ENCODE data around the gene LARP4B.
"Not testable (repeated sequence)": the region's sequence is repeated elsewhere in the genome, so short reads cannot be mapped to it uniquely, and the experiment has no call there.

The LARP4B gene

DNA sequence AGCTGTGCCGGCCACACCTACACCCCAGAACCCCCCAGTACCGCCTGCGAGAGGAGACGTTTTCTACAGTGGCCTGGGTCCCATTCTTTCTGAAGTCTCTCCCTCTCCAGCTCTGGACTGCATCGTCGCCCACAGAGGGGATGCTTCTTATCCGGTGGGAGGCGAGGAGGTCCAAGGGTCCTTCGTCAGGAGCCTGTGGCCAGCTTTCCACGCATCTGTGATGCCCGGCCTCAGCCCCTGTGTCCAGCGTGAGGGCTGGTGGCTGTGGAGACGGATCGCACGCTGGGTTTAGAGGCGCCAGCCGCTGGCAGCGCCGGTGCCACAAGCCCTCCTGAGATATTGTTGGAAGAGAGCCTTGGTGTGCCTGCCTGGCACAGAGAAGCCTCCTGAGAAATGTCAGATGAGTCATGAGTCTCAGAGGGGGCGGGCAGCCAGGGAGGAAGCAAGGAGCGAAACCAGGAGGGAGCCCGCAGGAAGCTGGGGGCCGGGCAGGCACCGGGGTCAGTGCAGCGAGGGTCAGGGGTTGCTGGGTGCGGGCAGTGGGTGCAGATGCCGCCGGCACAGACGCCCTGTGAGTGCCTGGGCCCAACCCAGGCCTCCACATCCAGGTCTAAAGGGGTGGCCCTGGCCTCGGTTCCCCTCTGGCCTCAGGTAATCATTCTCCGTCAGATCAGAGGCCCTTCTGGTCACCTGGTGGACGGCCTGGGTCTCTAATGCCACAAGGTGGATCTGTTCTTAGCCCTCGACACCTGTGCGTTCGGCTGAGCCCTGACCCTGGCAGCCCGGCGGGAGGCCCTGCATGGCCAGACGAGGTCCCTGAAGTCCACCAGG is 156.0 kb downstream of the LARP4B start:
- in situ Hi-C loops (cut with HindIII; ENCODE audit: low sequenced_read_pairs), result no loop called here

GRCh38 chr10:774661-775244 is 156.8 kb downstream of the LARP4B start:
- in situ Hi-C loops (cut with HindIII; ENCODE audit: low sequenced_read_pairs), result no loop called here

DNA sequence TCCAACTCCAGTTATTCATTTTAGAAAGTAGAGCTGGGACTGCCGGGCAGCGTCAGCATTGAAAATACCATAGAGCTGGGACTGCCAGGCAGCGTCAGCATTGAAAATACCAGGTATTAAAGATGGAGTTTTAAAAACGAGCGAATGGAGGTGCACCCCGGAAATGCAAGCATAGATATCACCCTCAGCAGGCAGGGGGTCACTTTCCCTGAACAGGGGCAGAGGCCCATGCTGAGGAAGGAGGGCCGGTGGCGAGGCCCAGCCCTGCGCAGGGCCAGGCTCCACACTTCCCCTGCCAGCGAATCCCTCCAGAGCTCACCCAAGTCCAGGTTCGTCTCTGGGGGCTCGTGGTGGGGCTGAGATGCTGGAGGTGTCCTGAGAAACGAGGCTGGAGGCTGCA is 157.3 kb downstream of the LARP4B start:
- in situ Hi-C loops (cut with HindIII; ENCODE audit: low sequenced_read_pairs), result no loop called here

DNA sequence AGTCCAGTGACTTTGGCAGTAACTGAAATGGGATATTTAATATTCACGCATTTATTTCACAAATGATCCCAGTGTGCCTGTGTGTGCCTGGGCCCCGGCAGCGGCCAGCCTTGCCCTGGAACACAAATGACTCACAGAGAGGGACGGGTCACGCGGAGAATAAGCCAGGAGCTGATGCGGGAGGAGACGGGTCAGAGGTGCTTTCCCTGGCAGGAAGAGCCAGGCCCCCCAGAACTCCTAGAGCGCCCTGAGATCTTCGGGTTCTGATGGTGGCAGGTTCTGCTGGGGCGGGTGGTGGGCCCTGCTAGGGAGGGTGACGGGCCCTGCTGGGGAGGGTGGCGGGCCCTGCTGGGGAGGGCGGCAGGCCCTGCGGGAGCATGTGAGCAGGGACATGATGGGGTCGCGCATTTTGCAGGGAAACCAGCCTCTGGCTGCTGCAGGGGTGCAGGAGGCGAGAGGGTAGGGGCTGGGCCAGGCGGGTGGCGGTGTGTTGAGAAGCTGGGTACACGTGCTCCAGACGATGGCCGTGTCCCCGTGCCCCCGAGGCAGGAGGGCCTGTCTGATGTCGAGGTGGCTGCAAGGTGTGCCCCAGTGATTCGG is 157.8 kb downstream of the LARP4B start:
- in situ Hi-C loops (cut with HindIII; ENCODE audit: low sequenced_read_pairs), result no loop called here

DNA sequence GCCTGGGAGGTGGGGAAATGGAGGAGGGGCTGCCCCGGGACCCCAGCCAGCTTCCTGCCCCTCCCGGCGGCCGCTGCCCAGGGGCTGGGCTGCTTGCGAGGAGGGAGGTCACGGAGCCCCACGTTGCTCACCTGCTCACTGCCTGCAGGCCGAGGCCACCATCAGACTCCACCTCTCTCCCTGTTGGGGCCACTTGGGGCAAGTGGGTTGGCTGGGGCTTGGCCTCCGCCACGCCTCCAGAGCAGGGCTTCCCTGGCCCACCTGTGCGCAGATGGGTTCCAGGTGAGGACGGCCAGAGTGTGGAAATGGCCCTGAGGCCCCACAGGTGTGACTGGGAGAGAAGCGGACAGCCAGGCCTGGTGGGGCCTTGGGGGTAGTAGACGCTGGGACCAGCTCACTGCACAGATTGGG is 159.3 kb downstream of the LARP4B start:
- in situ Hi-C loops (cut with HindIII; ENCODE audit: low sequenced_read_pairs), result no loop called here

GRCh38 chr10:771647-772046 is 159.9 kb downstream of the LARP4B start:
- in situ Hi-C loops (cut with HindIII; ENCODE audit: low sequenced_read_pairs), result no loop called here

- in situ Hi-C loops (cut with HindIII; ENCODE audit: low sequenced_read_pairs), result no loop called here
These were observed 160.5 kb downstream of the LARP4B start for GRCh38 chr10:770975-771374.

DNA sequence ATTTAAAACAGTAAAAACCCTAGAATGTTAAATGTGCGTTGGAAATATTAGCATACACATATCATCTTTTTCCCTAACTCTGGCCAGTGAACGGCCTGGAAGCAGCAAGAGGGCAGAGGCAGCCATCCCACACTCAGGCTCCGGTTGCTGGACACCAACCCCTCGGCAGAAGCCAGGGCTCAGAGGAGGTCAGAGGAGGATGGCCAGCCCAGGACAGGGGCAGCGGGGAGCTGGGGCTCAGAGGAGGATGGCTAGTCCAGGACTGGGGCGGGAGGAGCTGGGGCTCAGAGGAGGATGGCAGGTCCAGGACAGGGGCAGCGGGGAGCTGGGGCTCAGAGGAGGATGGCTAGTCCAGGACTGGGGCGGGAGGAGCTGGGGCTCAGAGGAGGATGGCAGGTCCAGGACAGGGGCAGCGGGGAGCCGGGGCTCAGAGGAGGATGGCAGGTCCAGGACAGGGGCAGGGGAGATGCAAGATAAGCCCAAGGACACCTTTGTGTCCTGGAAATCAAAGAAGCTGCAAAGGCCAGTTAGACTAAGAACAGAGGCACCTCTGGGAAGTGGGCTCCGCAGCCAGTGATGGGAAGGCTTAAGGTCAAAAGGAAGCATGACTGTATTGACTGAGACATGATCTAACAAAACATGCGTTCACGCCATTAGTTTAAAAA is 161.3 kb downstream of the LARP4B start:
- in situ Hi-C loops (cut with HindIII; ENCODE audit: low sequenced_read_pairs), result not testable (repeated sequence)

GRCh38 chr10:767794-768193 is 163.7 kb downstream of the LARP4B start:
- in situ Hi-C loops (cut with HindIII; ENCODE audit: low sequenced_read_pairs), result no loop called here

DNA sequence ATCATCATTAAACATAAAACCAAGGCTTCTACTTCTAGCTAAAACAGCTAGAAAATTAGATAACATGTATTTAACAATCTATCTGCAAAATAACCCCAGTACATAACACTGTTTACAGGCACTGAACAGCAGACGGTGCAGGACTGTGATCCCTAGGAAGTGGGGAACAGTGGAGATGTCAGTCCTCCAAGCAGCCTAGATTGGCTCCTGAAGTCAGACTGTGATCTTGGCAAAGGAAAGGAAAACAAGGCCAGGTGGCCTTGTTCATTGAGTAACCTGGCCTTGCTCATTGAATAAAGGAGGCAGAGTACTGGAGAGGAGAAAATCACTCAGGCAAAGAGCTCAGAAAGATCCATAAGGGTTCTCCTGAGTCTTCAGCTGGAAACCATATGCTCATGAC is 164.3 kb downstream of the LARP4B start:
- in situ Hi-C loops (cut with HindIII; ENCODE audit: low sequenced_read_pairs), result no loop called here

- in situ Hi-C loops (cut with HindIII; ENCODE audit: low sequenced_read_pairs), result no loop called here
These were observed 170.1 kb downstream of the LARP4B start for GRCh38 chr10:761376-761775.

- in situ Hi-C loops (cut with HindIII; ENCODE audit: low sequenced_read_pairs), result no loop called here
These were observed 170.9 kb downstream of the LARP4B start for GRCh38 chr10:760622-761021.

GRCh38 chr10:759898-760477 is 171.5 kb downstream of the LARP4B start:
- in situ Hi-C loops (cut with HindIII; ENCODE audit: low sequenced_read_pairs), result loop anchor here (5.0 kb wide), 2 partner anchors 48 to 57 kb away; no protein-coding TSS in a partner anchor

Data from endothelial cell of hepatic sinusoid (primary cell).